Stimulated activated CD4-positive, alpha-beta T cell treated with anti-CD3 and anti-CD28 coated beads, TNF-alpha, amount 100 ng/mL, for 4 hours (primary cell): ENCODE data around the gene KRTCAP2.

Experiments
- DNase-seq, 3 experiments: peaks; one replicate each; pipeline ENCODE4 v3.0.0-alpha.2; 2020; ENCODE audit warnings: low read depth in 3 of 3

Gene KRTCAP2

GRCh38 chr1:155134322-155134721, 38.8 kb downstream of the KRTCAP2 start:
- no peak for DNase-seq

DNA sequence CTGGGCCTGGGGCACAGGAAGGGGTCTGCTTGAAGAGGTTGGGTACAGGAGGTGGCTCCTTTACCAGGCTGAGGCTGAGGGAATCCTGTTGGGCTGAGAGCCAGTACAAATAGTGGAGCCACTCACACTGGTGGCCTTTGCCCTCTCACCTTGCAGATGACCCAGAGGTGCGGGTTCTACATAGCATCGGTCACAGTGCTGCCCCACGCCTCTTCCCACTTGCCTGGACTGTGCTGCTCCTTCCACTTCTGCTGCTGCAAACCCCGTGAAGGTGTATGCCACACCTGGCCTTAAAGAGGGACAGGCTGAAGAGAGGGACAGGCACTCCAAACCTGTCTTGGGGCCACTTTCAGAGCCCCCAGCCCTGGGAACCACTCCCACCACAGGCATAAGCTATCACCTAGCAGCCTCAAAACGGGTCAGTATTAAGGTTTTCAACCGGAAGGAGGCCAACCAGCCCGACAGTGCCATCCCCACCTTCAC, 39.3 kb downstream of the KRTCAP2 start:
- no peak for DNase-seq

DNA sequence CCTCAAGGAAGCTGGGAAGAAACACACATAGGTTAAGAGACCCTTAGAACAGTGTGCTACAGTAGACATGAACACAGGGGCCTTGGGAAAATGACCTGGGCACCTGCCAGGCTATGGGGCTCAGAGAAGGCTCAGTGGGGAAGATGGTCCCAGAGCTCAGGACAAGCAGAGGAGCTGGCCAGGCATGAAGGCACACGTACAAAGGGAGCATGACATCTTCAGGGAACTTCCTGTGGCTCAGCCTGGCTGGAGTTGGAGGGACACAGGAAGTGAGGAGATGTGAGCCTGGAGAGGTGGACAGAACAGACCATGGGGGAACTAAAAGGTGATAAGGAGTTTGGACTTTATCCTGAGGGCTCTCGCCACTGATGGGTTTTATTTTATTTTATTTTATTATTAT, 41.2 kb downstream of the KRTCAP2 start:
- DNase-seq, result no peak

DNA sequence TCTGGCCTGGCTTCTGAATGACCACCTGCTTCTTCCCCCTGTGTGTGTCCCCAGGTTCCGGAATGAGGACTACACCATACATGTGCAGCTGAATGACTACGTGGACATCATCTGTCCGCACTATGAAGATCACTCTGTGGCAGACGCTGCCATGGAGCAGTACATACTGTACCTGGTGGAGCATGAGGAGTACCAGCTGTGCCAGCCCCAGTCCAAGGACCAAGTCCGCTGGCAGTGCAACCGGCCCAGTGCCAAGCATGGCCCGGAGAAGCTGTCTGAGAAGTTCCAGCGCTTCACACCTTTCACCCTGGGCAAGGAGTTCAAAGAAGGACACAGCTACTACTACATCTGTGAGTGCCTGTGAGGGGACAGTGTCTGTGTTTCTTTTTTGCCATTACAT, 41.8 kb downstream of the KRTCAP2 start:
- DNase-seq, result no peak

- DNase-seq, result no peak
Observed at GRCh38 chr1:155130272-155131006, 42.7 kb downstream of the KRTCAP2 start.

- no peak for DNase-seq
Observed at GRCh38 chr1:155128755-155129473, 44.2 kb downstream of the KRTCAP2 start.

- DNase-seq, result no peak
Observed at GRCh38 chr1:155127967-155128754, 44.9 kb downstream of the KRTCAP2 start.

DNA sequence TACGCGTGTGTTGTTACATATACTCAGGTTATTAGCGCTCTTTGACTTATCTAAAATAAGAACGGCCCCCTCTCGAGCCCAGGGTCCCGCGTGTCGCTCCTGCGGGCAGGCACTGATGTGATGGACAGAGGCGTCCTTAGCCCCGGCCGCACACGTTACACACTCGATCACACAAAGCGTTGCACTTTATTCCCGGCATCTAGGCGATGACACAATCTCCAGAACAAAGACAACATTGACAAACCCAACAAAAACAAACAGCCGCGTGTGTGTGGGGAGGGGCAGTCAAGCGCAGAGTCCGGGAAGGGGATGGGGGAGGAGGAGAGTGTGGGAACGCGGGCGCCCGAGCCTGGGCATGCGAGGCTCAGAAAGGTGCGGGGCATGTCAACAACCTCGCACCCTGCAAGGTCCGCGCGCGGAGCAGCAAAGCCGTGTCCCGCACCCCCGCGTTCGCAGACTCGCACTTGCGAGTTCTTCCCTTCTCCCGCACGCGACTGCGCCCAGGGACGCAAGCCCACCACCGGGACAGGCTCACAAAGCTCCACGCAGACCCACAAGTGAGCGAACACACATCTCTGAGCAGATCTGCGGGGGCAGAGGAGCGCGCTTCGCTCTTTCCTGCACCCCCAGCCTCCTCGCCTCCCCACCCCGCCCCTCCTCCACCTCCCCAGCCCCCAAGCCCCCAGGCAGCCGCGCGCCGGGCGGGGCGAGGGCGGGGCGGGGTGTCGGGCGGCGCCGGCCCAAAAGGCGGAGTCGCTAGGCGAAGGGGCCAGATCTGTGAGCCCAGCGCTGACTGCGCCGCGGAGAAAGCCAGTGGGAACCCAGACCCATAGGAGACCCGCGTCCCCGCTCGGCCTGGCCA, 45.8 kb downstream of the KRTCAP2 start, which contains the start of gene EFNA1:
EFNA1 (plus strand) TSS at position 772 of the 862 bp plus-strand sequence. CDS start 102 bp downstream, outside the sequence.
- DNase-seq, result peak in 2 of 3 experiments; percentile 17 to 22

DNA sequence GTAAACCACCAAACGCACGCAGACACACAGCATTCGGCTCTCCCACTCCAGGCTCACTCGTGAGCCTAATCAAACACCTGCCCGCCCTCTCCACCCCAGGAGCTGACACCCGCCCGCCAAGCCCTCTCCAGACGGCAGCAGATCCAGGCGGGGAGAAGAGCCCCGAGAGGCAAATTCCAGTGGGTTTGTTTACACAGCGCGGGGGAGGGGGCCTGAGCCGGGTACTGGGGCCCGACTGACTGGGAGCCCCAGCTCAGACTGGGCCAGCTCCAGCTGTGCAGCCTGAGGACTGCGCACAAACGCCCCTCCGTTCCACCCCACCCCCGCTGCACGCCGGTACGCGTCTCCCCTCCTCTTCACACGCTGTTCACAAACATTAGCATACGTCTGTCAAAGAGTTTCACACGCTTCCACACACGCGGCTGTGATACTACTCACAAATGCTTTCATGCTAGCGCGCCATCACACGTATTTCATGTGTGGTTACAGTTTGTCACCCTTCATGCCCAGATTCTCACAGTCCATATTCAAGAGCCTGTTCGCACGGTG, 46.5 kb downstream of the KRTCAP2 start:
- DNase-seq, result no peak

GRCh38 chr1:155125946-155126555, 47.1 kb downstream of the KRTCAP2 start:
- no peak for DNase-seq

- DNase-seq, result no peak
Observed at GRCh38 chr1:155125511-155125945, 47.6 kb downstream of the KRTCAP2 start.

DNA sequence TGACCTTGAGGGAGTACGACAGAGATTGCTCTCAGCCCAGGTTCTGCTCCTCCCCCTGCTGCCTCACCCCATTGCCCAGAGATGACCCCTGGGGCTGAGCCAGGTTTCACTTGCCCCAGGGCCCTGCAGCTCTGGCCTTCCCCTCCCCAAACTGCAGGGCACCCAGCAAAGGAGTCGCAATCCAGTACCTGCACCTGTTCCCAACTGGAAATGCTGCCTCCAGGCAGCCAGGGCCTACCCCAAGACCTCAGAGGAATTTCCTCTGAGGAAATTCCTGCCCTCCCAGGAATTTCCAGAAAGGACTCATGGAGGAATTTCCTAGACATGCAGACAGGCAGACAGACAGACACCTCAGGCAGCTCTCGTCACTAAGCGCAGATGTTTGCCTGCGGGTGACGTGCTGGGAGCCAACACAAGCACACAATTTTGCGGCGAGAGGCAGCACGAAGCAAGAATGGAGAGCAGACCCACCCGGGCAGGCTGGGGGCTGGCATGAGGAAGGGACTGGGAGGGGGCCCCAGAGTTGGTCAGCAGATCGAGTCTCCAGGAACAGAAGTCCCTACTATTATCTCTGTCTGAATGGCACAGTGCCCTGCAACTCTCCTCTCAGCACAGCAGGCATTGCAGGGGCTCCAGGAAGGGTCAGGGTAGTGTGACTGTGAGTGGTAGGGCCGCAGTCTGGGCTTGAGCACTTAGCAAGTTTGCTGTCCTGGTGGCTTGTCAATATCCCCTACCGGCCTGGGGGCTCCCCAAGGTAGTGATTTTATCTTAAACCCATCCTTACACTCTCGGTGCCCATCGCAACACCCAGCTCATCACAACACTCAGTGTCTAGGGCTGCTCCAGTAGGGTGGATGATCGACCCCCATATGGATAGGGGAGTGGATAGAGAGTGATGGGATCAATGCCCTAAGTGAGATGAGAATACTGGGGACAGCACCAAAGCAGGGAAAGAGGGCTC, 48.3 kb downstream of the KRTCAP2 start:
- no peak for DNase-seq

DNA sequence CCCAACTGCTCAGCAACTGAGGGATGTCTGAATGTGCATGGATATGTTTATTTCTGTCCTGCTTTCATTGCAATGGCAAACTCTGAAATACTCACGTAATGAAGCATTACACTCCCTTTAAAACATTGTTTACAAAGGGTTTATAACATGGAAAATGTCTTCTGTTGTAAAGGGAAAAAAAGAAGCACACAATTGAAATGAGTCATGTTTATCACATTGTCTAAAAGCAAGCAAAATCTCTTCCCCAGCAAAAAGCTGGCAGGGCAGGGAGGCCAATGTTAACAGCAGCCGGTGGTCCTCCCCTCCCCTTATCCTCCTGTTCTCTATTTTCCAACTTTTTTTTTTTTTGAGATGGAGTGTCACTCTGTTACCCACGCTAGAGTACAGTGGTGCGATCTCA, 49.3 kb downstream of the KRTCAP2 start:
- DNase-seq, result no peak

DNA sequence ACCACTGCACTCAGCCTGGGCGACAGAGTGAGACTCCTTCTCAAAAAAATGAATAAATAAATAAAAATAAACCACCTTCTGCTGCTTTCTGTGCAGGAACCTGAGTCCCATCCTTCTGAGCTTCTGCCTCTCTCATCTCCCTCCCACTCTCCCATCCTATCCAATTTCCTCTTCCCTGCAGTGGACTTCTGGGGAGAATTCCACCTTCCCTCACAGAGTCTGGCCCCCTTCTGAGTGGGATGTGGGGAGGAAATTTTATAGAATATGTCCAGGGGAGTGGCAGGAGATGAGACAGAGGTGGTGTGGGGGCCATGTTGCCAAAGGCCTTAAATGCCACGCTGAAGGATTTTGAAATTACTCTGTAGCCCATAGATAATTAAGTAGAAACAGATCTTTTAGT, 50.8 kb downstream of the KRTCAP2 start:
- DNase-seq, result no peak

GRCh38 chr1:155121249-155121648, 51.9 kb downstream of the KRTCAP2 start:
- no peak for DNase-seq

DNA sequence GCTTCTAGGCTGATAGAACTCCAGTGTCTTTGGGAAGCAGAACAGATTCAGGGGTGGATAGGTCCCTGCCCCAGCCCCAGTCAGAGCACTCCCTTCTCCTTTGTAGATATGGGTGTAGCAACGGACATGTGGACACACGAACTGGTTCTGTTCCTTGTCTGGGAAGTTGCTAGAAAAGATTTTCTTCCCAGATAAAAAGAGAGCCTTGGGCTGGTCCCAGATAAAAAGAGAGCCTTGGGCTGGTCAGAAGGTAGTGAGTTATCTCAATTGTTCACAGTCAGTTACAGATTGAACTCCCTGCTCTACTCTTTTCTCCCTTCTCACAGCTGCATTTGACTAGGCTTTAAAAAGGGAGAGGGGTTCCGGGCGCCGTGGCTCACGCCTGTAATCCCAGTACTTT, 52.9 kb downstream of the KRTCAP2 start:
- no peak for DNase-seq
